ENCODE data around the gene IBA57.

The IBA57 gene

DNA sequence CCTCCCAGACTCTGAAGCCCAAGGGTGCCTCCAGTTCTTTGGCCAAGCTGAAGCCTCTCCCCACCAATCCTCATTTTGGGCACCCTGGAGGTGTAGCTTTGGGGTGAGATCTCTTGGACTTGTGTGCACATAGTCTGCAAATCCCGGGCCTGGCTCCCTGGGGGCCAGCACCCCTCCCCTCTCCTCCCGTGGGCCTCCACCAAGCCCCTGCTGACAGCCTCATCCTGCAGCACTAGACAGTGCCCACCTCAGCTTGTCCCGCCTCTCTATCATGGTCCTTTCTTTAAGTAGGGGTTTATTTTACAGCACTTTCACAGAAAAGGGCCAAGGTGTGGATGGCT is 12.7 kb upstream of the IBA57 start:
- Histone ChIP-seq H3K79me1 (ENCODE audit: low read length) (no peaks in the 10 kb centered on the region), H2BK15ac (replicated peaks; ENCODE audit: low read depth) (no peak overlapping the region), H3K18ac (ENCODE audit: low read length) (no peak overlapping the region), H4K5ac (ENCODE audit: low read length) (no peak overlapping the region), H3K27me3 (ENCODE audit: insufficient read depth, low read length, poor library complexity) (no peaks in the 10 kb centered on the region), H2AK5ac (ENCODE audit: low read length) (no peak overlapping the region), H3K79me2 (ENCODE audit: control insufficient read depth, insufficient read depth, low read length) (no peaks in the 10 kb centered on the region), H3K4ac (ENCODE audit: low read depth, low read length) (no peak overlapping the region), H3K27ac (ENCODE audit: low read depth, low read length) (no peak overlapping the region), H3K4me3 (ENCODE audit: low read length) (no peak overlapping the region), H4K8ac (ENCODE audit: low read depth, low read length) (no peak overlapping the region), H3K23ac (ENCODE audit: low read length) (no peak overlapping the region), H3K4me2 (ENCODE audit: low read length) (no peak overlapping the region), H3K56ac (ENCODE audit: low read length) (no peak overlapping the region), H3K36me3 (ENCODE audit: control insufficient read depth, insufficient read depth, low read length) (no peaks in the 10 kb centered on the region), H3K9ac (ENCODE audit: low read length) (no peak overlapping the region), H2BK5ac (ENCODE audit: low read length) (no peak overlapping the region), H2BK120ac (ENCODE audit: low read depth, low read length) (no peak overlapping the region), H3K4me1 (ENCODE audit: control insufficient read depth, low read depth, low read length) (no peaks in the 10 kb centered on the region)
- DNase-seq = no peak
- no CpG with 5 or more reads among the region's 3 CpGs for WGBS (ENCODE audit: extremely low coverage, insufficient coverage, low lambda C conversion rate)

DNA sequence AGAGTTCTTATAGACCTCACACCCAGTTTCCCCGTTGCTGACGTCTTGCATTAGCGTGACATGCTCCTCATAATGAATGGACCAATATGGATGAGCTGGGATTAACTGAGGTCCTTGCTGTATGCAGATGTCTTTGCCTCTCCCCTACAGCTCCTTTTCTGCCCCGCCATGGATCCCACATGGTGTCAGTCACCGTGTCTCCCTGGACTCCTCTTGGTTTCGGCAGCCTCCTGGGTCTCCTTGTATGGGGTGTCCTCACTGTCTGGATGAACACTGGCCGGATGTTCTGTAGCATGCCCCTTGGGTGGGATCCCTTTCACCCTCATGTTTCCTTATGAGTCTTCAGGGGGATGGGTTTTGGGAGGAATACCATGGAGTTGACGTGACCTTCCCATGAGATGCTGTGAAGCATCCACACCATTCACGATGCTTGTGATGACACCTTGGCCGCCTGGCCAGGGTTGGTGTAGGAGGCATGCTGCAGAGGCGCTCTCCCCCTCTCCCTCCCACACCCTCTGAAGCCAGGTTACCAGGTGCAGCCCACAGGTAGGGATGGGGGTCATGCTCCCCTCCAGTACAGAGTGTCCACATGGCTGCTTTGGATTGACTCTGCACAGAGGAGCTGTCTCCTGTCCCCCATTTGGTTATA is 11.5 kb upstream of the IBA57 start:
- Histone ChIP-seq H3K9ac (ENCODE audit: low read length) (no peak overlapping the region), H2BK120ac (ENCODE audit: low read depth, low read length) (no peak overlapping the region), H4K8ac (ENCODE audit: low read depth, low read length) (no peak overlapping the region), H3K36me3 (ENCODE audit: control insufficient read depth, insufficient read depth, low read length) (no peaks in the 10 kb centered on the region), H3K27ac (ENCODE audit: low read depth, low read length) (no peak overlapping the region), H3K18ac (ENCODE audit: low read length) (no peak overlapping the region), H3K79me2 (ENCODE audit: control insufficient read depth, insufficient read depth, low read length) (no peaks in the 10 kb centered on the region), H3K4me1 (ENCODE audit: control insufficient read depth, low read depth, low read length) (no peaks in the 10 kb centered on the region), H3K27me3 (ENCODE audit: insufficient read depth, low read length, poor library complexity) (no peaks in the 10 kb centered on the region), H3K4ac (ENCODE audit: low read depth, low read length) (no peak overlapping the region), H2AK5ac (ENCODE audit: low read length) (no peak overlapping the region), H3K4me2 (ENCODE audit: low read length) (no peak overlapping the region), H4K5ac (ENCODE audit: low read length) (no peak overlapping the region), H2BK5ac (ENCODE audit: low read length) (no peak overlapping the region), H3K4me3 (ENCODE audit: low read length) (no peak overlapping the region), H3K79me1 (ENCODE audit: low read length) (no peaks in the 10 kb centered on the region), H3K56ac (ENCODE audit: low read length) (no peak overlapping the region), H3K23ac (ENCODE audit: low read length) (no peak overlapping the region), H2BK15ac (replicated peaks; ENCODE audit: low read depth) (no peak overlapping the region)
- DNase-seq = no peak
- no CpG with 5 or more reads among the region's 11 CpGs for WGBS (ENCODE audit: extremely low coverage, insufficient coverage, low lambda C conversion rate)

DNA sequence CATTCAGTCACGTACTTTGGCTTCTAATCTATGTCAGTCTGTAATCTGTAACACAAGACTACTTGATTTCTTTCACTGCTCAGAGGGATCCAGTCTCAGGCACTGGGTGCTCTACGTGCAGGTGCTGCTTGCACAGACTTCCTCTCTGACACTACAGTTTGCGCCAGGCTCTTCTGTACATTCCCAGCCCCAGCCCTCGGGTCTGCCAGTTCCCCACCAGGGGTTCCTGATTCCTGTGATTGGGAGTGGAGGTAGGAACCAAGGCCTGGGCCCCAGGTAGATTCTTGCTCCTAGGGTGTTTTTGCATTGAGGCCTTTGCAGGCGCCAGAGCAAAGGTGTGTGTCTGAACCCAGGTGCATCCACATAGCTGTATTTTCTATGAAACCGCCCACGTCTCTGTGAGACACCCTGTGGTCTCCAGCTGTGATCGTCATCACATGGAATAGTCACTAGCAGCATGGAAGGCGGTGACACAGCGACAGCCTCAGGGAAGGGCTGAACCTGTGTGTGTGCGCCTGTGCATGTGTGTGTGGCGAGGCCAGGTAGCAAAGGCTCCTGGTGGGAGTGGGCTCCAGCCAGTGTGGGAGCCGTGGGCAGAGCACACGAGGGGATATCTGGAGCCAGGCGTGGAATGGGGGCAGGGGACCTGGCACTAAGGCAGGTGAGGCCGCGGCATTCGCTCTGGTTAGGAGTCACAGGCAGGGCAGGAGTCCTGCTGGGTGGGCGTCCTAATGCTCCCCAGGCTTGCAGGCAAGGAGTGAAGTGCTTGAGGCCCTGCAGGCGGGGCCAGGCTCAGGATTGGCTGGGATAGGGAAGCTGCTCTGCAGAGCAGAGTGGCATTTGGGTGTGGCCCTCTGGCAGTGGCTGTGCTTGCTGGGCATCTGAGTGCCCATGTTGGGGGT is 10.7 kb upstream of the IBA57 start:
- Histone ChIP-seq H3K36me3 (ENCODE audit: control insufficient read depth, insufficient read depth, low read length) (no peaks in the 10 kb centered on the region), H3K79me2 (ENCODE audit: control insufficient read depth, insufficient read depth, low read length) (no peaks in the 10 kb centered on the region), H2BK5ac (ENCODE audit: low read length) (no peak overlapping the region), H3K4me1 (ENCODE audit: control insufficient read depth, low read depth, low read length) (no peaks in the 10 kb centered on the region), H2AK5ac (ENCODE audit: low read length) (no peak overlapping the region), H3K4ac (ENCODE audit: low read depth, low read length) (no peak overlapping the region), H3K4me3 (ENCODE audit: low read length) (no peak overlapping the region), H3K27ac (ENCODE audit: low read depth, low read length) (no peak overlapping the region), H3K27me3 (ENCODE audit: insufficient read depth, low read length, poor library complexity) (no peaks in the 10 kb centered on the region), H3K56ac (ENCODE audit: low read length) (no peak overlapping the region), H4K8ac (ENCODE audit: low read depth, low read length) (no peak overlapping the region), H3K23ac (ENCODE audit: low read length) (no peak overlapping the region), H4K5ac (ENCODE audit: low read length) (no peak overlapping the region), H3K9ac (ENCODE audit: low read length) (no peak overlapping the region), H3K79me1 (ENCODE audit: low read length) (no peaks in the 10 kb centered on the region), H3K4me2 (ENCODE audit: low read length) (no peak overlapping the region), H2BK120ac (ENCODE audit: low read depth, low read length) (no peak overlapping the region), H2BK15ac (replicated peaks; ENCODE audit: low read depth) (no peak overlapping the region), H3K18ac (ENCODE audit: low read length) (no peak overlapping the region)
- WGBS (ENCODE audit: extremely low coverage, insufficient coverage, low lambda C conversion rate) = no CpG with 5 or more reads among the region's 20 CpGs
- DNase-seq = no peak

GRCh38 chr1:228155596-228156514 is 9.7 kb upstream of the IBA57 start:
- Histone ChIP-seq H3K18ac (ENCODE audit: low read length) (no peak overlapping the region), H3K4me3 (ENCODE audit: low read length) (no peak overlapping the region), H3K4me1 (ENCODE audit: control insufficient read depth, low read depth, low read length) (no peaks in the 10 kb centered on the region), H3K27ac (ENCODE audit: low read depth, low read length) (no peak overlapping the region), H3K9ac (ENCODE audit: low read length) (no peak overlapping the region), H3K23ac (ENCODE audit: low read length) (no peak overlapping the region), H3K27me3 (ENCODE audit: insufficient read depth, low read length, poor library complexity) (no peaks in the 10 kb centered on the region), H2BK15ac (replicated peaks; ENCODE audit: low read depth) (no peak overlapping the region), H2AK5ac (ENCODE audit: low read length) (no peak overlapping the region), H2BK120ac (ENCODE audit: low read depth, low read length) (no peak overlapping the region), H3K4ac (ENCODE audit: low read depth, low read length) (no peak overlapping the region), H3K79me1 (ENCODE audit: low read length) (no peaks in the 10 kb centered on the region), H3K4me2 (ENCODE audit: low read length) (no peak overlapping the region), H3K56ac (ENCODE audit: low read length) (no peak overlapping the region), H3K79me2 (ENCODE audit: control insufficient read depth, insufficient read depth, low read length) (no peaks in the 10 kb centered on the region), H2BK5ac (ENCODE audit: low read length) (no peak overlapping the region), H4K5ac (ENCODE audit: low read length) (no peak overlapping the region), H3K36me3 (ENCODE audit: control insufficient read depth, insufficient read depth, low read length) (no peaks in the 10 kb centered on the region), H4K8ac (ENCODE audit: low read depth, low read length) (no peak overlapping the region)
- no peak for DNase-seq
- WGBS (ENCODE audit: extremely low coverage, insufficient coverage, low lambda C conversion rate) = no CpG with 5 or more reads among the region's 16 CpGs

DNA sequence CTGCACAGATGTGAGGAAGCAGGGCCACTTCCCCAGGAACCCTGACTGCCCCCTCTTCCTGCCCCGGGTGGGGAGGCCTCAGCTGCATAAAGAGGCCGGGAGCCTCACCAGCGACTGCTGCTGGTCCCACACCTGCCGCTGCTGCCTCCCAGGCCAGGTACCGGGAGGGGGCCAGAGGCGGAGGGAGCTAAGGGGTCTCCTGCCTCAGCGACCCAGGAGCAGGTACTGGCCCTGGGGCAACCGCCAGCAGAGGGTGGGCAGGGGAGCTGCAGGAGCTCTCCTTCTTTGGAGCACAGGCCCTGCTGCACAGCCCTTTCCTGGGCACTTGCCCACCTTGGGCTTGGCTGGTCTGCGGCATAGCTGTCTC is 9.1 kb upstream of the IBA57 start:
- no peaks in the 10 kb centered on the region for H3K4me1 ChIP-seq (ENCODE audit: control insufficient read depth, low read depth, low read length)
- no peak overlapping the region for H2BK120ac ChIP-seq (ENCODE audit: low read depth, low read length)
- H4K8ac ChIP-seq (ENCODE audit: low read depth, low read length) = no peak overlapping the region
- no peak overlapping the region for H3K9ac ChIP-seq (ENCODE audit: low read length)
- no peak overlapping the region for H3K4ac ChIP-seq (ENCODE audit: low read depth, low read length)
- no CpG with 5 or more reads among the region's 9 CpGs for WGBS (ENCODE audit: extremely low coverage, insufficient coverage, low lambda C conversion rate)
- no peak overlapping the region for H3K4me2 ChIP-seq (ENCODE audit: low read length)
- H2AK5ac ChIP-seq (ENCODE audit: low read length) = no peak overlapping the region
- H2BK15ac ChIP-seq (replicated peaks; ENCODE audit: low read depth) = no peak overlapping the region
- H3K23ac ChIP-seq (ENCODE audit: low read length) = no peak overlapping the region
- no peaks in the 10 kb centered on the region for H3K27me3 ChIP-seq (ENCODE audit: insufficient read depth, low read length, poor library complexity)
- H3K4me3 ChIP-seq (ENCODE audit: low read length) = no peak overlapping the region
- H3K36me3 ChIP-seq (ENCODE audit: control insufficient read depth, insufficient read depth, low read length) = no peaks in the 10 kb centered on the region
- no peak overlapping the region for H3K56ac ChIP-seq (ENCODE audit: low read length)
- H2BK5ac ChIP-seq (ENCODE audit: low read length) = no peak overlapping the region
- no peak overlapping the region for H3K18ac ChIP-seq (ENCODE audit: low read length)
- H3K79me1 ChIP-seq (ENCODE audit: low read length) = no peaks in the 10 kb centered on the region
- H4K5ac ChIP-seq (ENCODE audit: low read length) = no peak overlapping the region
- no peak for DNase-seq
- no peaks in the 10 kb centered on the region for H3K79me2 ChIP-seq (ENCODE audit: control insufficient read depth, insufficient read depth, low read length)
- no peak overlapping the region for H3K27ac ChIP-seq (ENCODE audit: low read depth, low read length)

Data from mesendoderm (in vitro differentiated cells).